HG03354 (cell line): Measurements from ENCODE around the gene GEMIN8.

Experiments
- ATAC-seq: cut with Tn5 transposase; IDR thresholded peaks from one replicate; pipeline ENCODE4 v1.9.1; 2021; ENCODE audit warnings: mild to moderate bottlenecking; ENCODE audit not compliant: unreplicated experiment, poor library complexity, severe bottlenecking

The GEMIN8 gene

DNA sequence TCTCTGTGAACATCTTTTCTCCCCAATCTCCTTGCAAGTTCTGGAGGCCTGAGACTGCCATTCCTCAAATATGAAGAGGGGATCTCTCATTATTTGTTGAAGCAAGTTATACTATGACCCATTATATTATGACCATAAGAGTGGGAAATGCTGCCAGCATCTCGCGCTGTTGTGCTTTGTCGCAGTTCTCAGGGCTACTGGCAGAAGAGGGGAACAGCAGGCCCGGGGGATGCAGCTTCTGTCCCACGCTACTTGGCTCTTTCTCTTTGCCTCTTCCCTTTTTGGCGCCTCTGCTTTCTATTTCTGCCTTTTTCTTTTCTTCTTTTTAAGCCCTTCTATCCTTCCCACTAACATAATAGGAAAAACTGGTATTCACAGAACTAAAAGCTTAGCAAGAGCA, 64.2 kb downstream of the GEMIN8 start:
- ATAC-seq: no peak

DNA sequence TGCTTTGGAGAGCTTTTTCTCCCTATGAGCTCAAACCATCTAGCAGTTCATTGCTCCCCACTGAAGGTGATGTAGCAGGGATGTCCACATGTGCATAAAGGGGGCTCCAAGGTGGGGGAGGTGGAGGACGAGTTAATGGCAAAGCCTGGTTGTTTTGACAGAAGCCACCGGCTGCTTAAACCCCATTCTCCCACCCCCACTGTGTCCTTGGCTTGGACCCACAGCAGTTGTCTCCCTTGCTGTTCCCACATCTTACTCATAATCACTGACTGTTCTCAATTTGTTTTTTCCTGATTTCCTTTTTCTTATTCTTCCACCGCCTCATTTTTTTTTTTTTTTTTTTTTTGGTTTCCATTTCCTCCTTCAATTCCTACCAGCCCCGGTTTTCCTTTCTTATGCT, 72.7 kb downstream of the GEMIN8 start:
- no peak for ATAC-seq
